Body of pancreas (tissue), 4 donors: ENCODE measurements around the gene NTSR2.

Source experiments
- POLR2A ChIP-seq, 3 donors: fragments of 450-650 bp; IDR thresholded peaks; one replicate each; pipeline ENCODE4 v1.6.1; 2016; ENCODE audit warnings: antibody characterized with exemption in 3 of 3, mild to moderate bottlenecking in 2 of 3
- TF ChIP-seq, protein P1 (sequence below), 7 experiments: fragments of 450-650 bp in 4 of 7; fragments of 200-600 bp in 3 of 7; sonication (generic) in 3 of 7; IDR thresholded peaks; one replicate each; pipeline ENCODE4 v1.5.1; 2016 to 2019; ENCODE audit warnings: antibody characterized with exemption in 7 of 7

- TF ChIP-seq, protein P1, sequence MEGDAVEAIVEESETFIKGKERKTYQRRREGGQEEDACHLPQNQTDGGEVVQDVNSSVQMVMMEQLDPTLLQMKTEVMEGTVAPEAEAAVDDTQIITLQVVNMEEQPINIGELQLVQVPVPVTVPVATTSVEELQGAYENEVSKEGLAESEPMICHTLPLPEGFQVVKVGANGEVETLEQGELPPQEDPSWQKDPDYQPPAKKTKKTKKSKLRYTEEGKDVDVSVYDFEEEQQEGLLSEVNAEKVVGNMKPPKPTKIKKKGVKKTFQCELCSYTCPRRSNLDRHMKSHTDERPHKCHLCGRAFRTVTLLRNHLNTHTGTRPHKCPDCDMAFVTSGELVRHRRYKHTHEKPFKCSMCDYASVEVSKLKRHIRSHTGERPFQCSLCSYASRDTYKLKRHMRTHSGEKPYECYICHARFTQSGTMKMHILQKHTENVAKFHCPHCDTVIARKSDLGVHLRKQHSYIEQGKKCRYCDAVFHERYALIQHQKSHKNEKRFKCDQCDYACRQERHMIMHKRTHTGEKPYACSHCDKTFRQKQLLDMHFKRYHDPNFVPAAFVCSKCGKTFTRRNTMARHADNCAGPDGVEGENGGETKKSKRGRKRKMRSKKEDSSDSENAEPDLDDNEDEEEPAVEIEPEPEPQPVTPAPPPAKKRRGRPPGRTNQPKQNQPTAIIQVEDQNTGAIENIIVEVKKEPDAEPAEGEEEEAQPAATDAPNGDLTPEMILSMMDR (IDR thresholded peaks at IDR 0.05) = no peak
- no peak for TF ChIP-seq POLR2A (IDR thresholded peaks at IDR 0.05)
Observed at GRCh38 chr2:11625671-11626070, 44.3 kb downstream of the NTSR2 start.
